ENCODE measurements around the gene LRRTM4.
"Not testable (repeated sequence)": the region's sequence is repeated elsewhere in the genome, so short reads cannot be mapped to it uniquely, and the experiment has no call there.

Gene LRRTM4

GRCh38 chr2:76862901-76863300 is 659.3 kb downstream of the LRRTM4 start:
- DNase-seq (ENCODE audit: low read depth) = no peak

GRCh38 chr2:76861708-76862107 is 660.5 kb downstream of the LRRTM4 start:
- no peak for DNase-seq (ENCODE audit: low read depth)

GRCh38 chr2:76851000-76851399 is 671.2 kb downstream of the LRRTM4 start:
- no peak for DNase-seq (ENCODE audit: low read depth)

GRCh38 chr2:76849086-76849485 is 673.1 kb downstream of the LRRTM4 start:
- no peak for DNase-seq (ENCODE audit: low read depth)

- no peak for DNase-seq (ENCODE audit: low read depth)
Measured at GRCh38 chr2:76839826-76840225, 682.4 kb downstream of the LRRTM4 start.

- no peak for DNase-seq (ENCODE audit: low read depth)
Measured at GRCh38 chr2:76829374-76830234, 692.6 kb downstream of the LRRTM4 start.

- no peak for DNase-seq (ENCODE audit: low read depth)
Measured at GRCh38 chr2:76826691-76827090, 695.5 kb downstream of the LRRTM4 start.

- no peak for DNase-seq (ENCODE audit: low read depth)
Measured at GRCh38 chr2:76825140-76825970, 696.8 kb downstream of the LRRTM4 start.

- DNase-seq (ENCODE audit: low read depth) = no peak
Measured at GRCh38 chr2:76821731-76822130, 700.4 kb downstream of the LRRTM4 start.

- no peak for DNase-seq (ENCODE audit: low read depth)
Measured at GRCh38 chr2:76813084-76813483, 709.1 kb downstream of the LRRTM4 start.

- no peak for DNase-seq (ENCODE audit: low read depth)
Measured at GRCh38 chr2:76812156-76812555, 710.0 kb downstream of the LRRTM4 start.

GRCh38 chr2:76809136-76809535 is 713.0 kb downstream of the LRRTM4 start:
- no peak for DNase-seq (ENCODE audit: low read depth)

- no peak for DNase-seq (ENCODE audit: low read depth)
Measured at GRCh38 chr2:76808732-76809131, 713.4 kb downstream of the LRRTM4 start.

GRCh38 chr2:76793647-76794334 is 728.4 kb downstream of the LRRTM4 start:
- DNase-seq (ENCODE audit: low read depth) = no peak

- DNase-seq (ENCODE audit: low read depth) = not testable (repeated sequence)
Measured at GRCh38 chr2:76781313-76781712, 740.9 kb downstream of the LRRTM4 start.

- DNase-seq (ENCODE audit: low read depth) = no peak
Measured at GRCh38 chr2:76763276-76763675, 758.9 kb downstream of the LRRTM4 start.

- no peak for DNase-seq (ENCODE audit: low read depth)
Measured at GRCh38 chr2:76760367-76760704, 761.8 kb downstream of the LRRTM4 start.

- no peak for DNase-seq (ENCODE audit: low read depth)
Measured at GRCh38 chr2:76759634-76760366, 762.4 kb downstream of the LRRTM4 start.

- DNase-seq (ENCODE audit: low read depth) = no peak
Measured at GRCh38 chr2:76752506-76752905, 769.7 kb downstream of the LRRTM4 start.

GRCh38 chr2:76749858-76750257 is 772.3 kb downstream of the LRRTM4 start:
- no peak for DNase-seq (ENCODE audit: low read depth)

GRCh38 chr2:76748581-76749296 is 773.4 kb downstream of the LRRTM4 start:
- no peak for DNase-seq (ENCODE audit: low read depth)
